Nephron (organoid): ENCODE results near the gene EPHB2.
A peak's percentile ranks its signal among the peaks of the same experiment; 100 is the strongest.

ENCODE experiments used
- H3K27ac Mint-ChIP-seq, 3 experiments: 2 replicates each; pipeline ENCODE4 v1.8.0; 2020; ENCODE audit warnings: mixed read lengths in 3 of 3, mild to moderate bottlenecking in 2 of 3, moderate library complexity in 1 of 3
- H3K27me3 Mint-ChIP-seq: 2 replicates; pipeline ENCODE4 v1.8.0; 2021; ENCODE audit warnings: low read depth, mild to moderate bottlenecking, moderate library complexity, mixed read lengths
- H3K36me3 Mint-ChIP-seq: 2 replicates; pipeline ENCODE4 v1.8.0; 2020; ENCODE audit warnings: low read depth, mixed read lengths
- H3K4me1 Mint-ChIP-seq: 2 replicates; pipeline ENCODE4 v1.8.0; 2020; ENCODE audit warnings: mixed read lengths
- H3K4me3 Mint-ChIP-seq, 3 experiments: 2 replicates each; pipeline ENCODE4 v1.8.0; 2020; ENCODE audit warnings: mild to moderate bottlenecking in 3 of 3, mixed read lengths in 3 of 3, moderate library complexity in 2 of 3
- H3K9me3 Mint-ChIP-seq: 2 replicates; pipeline ENCODE4 v1.8.0; 2020; ENCODE audit warnings: mixed read lengths
- CTCF ChIP-seq, 3 experiments: fragments of 200-600 bp; sonication (generic); IDR thresholded peaks; one replicate each; pipeline ENCODE4 v1.5.0; 2021; ENCODE audit warnings: antibody characterized with exemption in 3 of 3; ENCODE audit not compliant: unreplicated experiment in 3 of 3

Gene EPHB2

GRCh38 chr1:22794647-22795365, 84.2 kb downstream of the EPHB2 start:
- no peaks in the 10 kb centered on the region for H3K9me3 Mint-ChIP-seq
- H3K36me3 Mint-ChIP-seq: no peaks in the 10 kb centered on the region
- H3K4me1 Mint-ChIP-seq: peaks cover 76% of the 10 kb centered on the region
- no peak overlapping the region for H3K4me3 Mint-ChIP-seq
- TF ChIP-seq CTCF (IDR thresholded peaks at IDR 0.05; ENCODE audit: unreplicated experiment in 3 of 3): no peak
- H3K27me3 Mint-ChIP-seq: peaks cover 15% of the 10 kb centered on the region
- peak overlapping the region; percentile 28 to 78 (median 40) for H3K27ac Mint-ChIP-seq

- H3K4me3 Mint-ChIP-seq: no peak overlapping the region
- peak overlapping the region; percentile 28 to 78 (median 40) for H3K27ac Mint-ChIP-seq
- no peak for TF ChIP-seq CTCF (IDR thresholded peaks at IDR 0.05; ENCODE audit: unreplicated experiment in 3 of 3)
- H3K4me1 Mint-ChIP-seq: peaks cover 74% of the 10 kb centered on the region
- H3K27me3 Mint-ChIP-seq: peaks cover 15% of the 10 kb centered on the region
- H3K36me3 Mint-ChIP-seq: no peaks in the 10 kb centered on the region
- no peaks in the 10 kb centered on the region for H3K9me3 Mint-ChIP-seq
These were observed 84.7 kb downstream of the EPHB2 start for GRCh38 chr1:22795366-22795714.

GRCh38 chr1:22796642-22797041, 86.0 kb downstream of the EPHB2 start:
- H3K4me1 Mint-ChIP-seq: peaks cover 68% of the 10 kb centered on the region
- H3K27ac Mint-ChIP-seq: peak overlapping the region in 2 of 3 experiments; percentile 63 to 78
- no peak overlapping the region for H3K4me3 Mint-ChIP-seq
- peaks cover 15% of the 10 kb centered on the region for H3K27me3 Mint-ChIP-seq
- no peaks in the 10 kb centered on the region for H3K36me3 Mint-ChIP-seq
- no peak for TF ChIP-seq CTCF (IDR thresholded peaks at IDR 0.05; ENCODE audit: unreplicated experiment in 3 of 3)
- H3K9me3 Mint-ChIP-seq: no peaks in the 10 kb centered on the region

GRCh38 chr1:22798083-22798482, 87.4 kb downstream of the EPHB2 start:
- H3K36me3 Mint-ChIP-seq: no peaks in the 10 kb centered on the region
- H3K9me3 Mint-ChIP-seq: no peaks in the 10 kb centered on the region
- peaks cover 58% of the 10 kb centered on the region for H3K4me1 Mint-ChIP-seq
- H3K27ac Mint-ChIP-seq: peak overlapping the region in 2 of 3 experiments; percentile 25 to 65
- no peak overlapping the region for H3K4me3 Mint-ChIP-seq
- no peak for TF ChIP-seq CTCF (IDR thresholded peaks at IDR 0.05; ENCODE audit: unreplicated experiment in 3 of 3)
- peaks cover 15% of the 10 kb centered on the region for H3K27me3 Mint-ChIP-seq

GRCh38 chr1:22799971-22800370, 89.3 kb downstream of the EPHB2 start:
- Mint-ChIP-seq H3K4me1 (peaks cover 56% of the 10 kb centered on the region), H3K27me3 (peaks cover 15% of the 10 kb centered on the region), H3K36me3 (no peaks in the 10 kb centered on the region), H3K9me3 (no peaks in the 10 kb centered on the region), H3K27ac (peak overlapping the region in 1 of 3 experiments; percentile 30), H3K4me3 (no peak overlapping the region)
- TF ChIP-seq CTCF (IDR thresholded peaks at IDR 0.05; ENCODE audit: unreplicated experiment in 3 of 3): no peak

GRCh38 chr1:22800629-22801028, 90.0 kb downstream of the EPHB2 start:
- Mint-ChIP-seq H3K36me3 (no peaks in the 10 kb centered on the region), H3K27ac (peak overlapping the region in 2 of 3 experiments; percentile 30 to 66), H3K4me3 (no peak overlapping the region), H3K27me3 (peaks cover 15% of the 10 kb centered on the region), H3K4me1 (peaks cover 50% of the 10 kb centered on the region), H3K9me3 (no peaks in the 10 kb centered on the region)
- TF ChIP-seq CTCF (IDR thresholded peaks at IDR 0.05; ENCODE audit: unreplicated experiment in 3 of 3): no peak
